HCT116 (cell line): ENCODE results near the gene KIAA0930. TPM values are rescaled to one million over a fixed set of nuclear protein-coding genes. Genes with fewer than 3 reads are reported as not detected.

ENCODE experiments used
- ATAC-seq: fragments of 200-7000 bp; cut with Tn5 transposase; 2 replicates; pipeline ENCODE4 v1.9.1; 2020; ENCODE audit warnings: mild to moderate bottlenecking, moderate library complexity
- BruUV-seq: library from RNA; stranded (reverse); fragments of 400-500 nt; replicated peaks from 2 replicates; lab custom pipeline; 2021; lab: Mats Ljungman, UMichigan
- CTCF ChIA-PET: fragments of 300-600 bp; sonication (Branson Sonifier 250); formaldehyde crosslinking; loops from one replicate; lab custom pipeline; 2021; ENCODE audit warnings: antibody characterized with exemption; lab: Charles Lee
- POLR2A ChIA-PET: fragments of 300-600, 350-600 bp; sonication (Branson Sonifier 250); formaldehyde crosslinking; loops from one replicate; lab custom pipeline; 2021; ENCODE audit warnings: antibody characterized with exemption; lab: Charles Lee
- RAD21 ChIA-PET, 2 experiments: fragments of 300-600 bp; sonication (Branson Sonifier 250); formaldehyde crosslinking; loops; one replicate each; lab custom pipeline; 2023; ENCODE audit warnings: low total read pairs in 2 of 2; ENCODE audit not compliant: uncharacterized antibody in 2 of 2, unreplicated experiment in 2 of 2, low non-redundant PET in 1 of 2; lab: Charles Lee
- DNase-seq: peaks from one replicate; pipeline ENCODE4 v3.0.0-alpha.2; 2010; ENCODE audit warnings: low read depth, low spot score
- H2AFZ ChIP-seq: fragments of 200-600 bp; shearing (Covaris generic), sonication (generic); 2 replicates; pipeline ENCODE4 v1.6.1; 2017; ENCODE audit warnings: low read depth, mixed run types, mixed read lengths, antibody characterized with exemption, low read length; ENCODE audit not compliant: poor library complexity, severe bottlenecking
- H3K27ac ChIP-seq: 2 replicates; pipeline ENCODE4 v1.5.1; 2012; ENCODE audit warnings: low read depth, low read length
- H3K27me3 ChIP-seq: fragments of 200-600 bp; sonication (generic); 2 replicates; pipeline ENCODE4 v1.6.1; 2016; ENCODE audit warnings: mixed run types, low read length, mixed read lengths; ENCODE audit not compliant: insufficient read depth
- H3K36me3 ChIP-seq, 2 experiments: fragments of 200-500 bp in 1 of 2; fragments of 200-600 bp in 1 of 2; sonication (Bioruptor generic) in 1 of 2; sonication (generic) in 1 of 2; 2 replicates each; pipeline versions ENCODE4 v1.5.1 to v1.6.1; 2014 to 2016; ENCODE audit warnings: low read length in 2 of 2, inconsistent platforms in 1 of 2, mixed read lengths in 1 of 2, mixed run types in 1 of 2; ENCODE audit not compliant: insufficient read depth in 2 of 2, control insufficient read depth in 1 of 2
- H3K4me1 ChIP-seq, 2 experiments: fragments of 200-600 bp in 1 of 2; sonication (generic) in 1 of 2; 2 replicates each; pipeline versions ENCODE4 v1.5.1 to v1.6.1; 2012 to 2017; ENCODE audit warnings: low read length in 2 of 2, inconsistent platforms in 1 of 2, mild to moderate bottlenecking in 1 of 2, mixed read lengths in 1 of 2, mixed run types in 1 of 2, moderate library complexity in 1 of 2; ENCODE audit not compliant: insufficient read depth in 2 of 2, control insufficient read depth in 1 of 2
- H3K4me2 ChIP-seq: fragments of 200-600 bp; sonication (generic); 2 replicates; pipeline ENCODE4 v1.6.1; 2017; ENCODE audit warnings: mixed run types, low read length, mixed read lengths
- H3K4me3 ChIP-seq, 2 experiments: fragments of 200-600 bp in 1 of 2; sonication (generic) in 1 of 2; replicated peaks in 1 of 2; 2 replicates each; pipeline ENCODE4 v1.5.1; 2011 to 2016; ENCODE audit warnings: low read length in 2 of 2, control low read depth in 1 of 2, low read depth in 1 of 2, mild to moderate bottlenecking in 1 of 2, mixed read lengths in 1 of 2, mixed run types in 1 of 2
- H3K79me2 ChIP-seq: fragments of 200-600 bp; sonication (generic); 2 replicates; pipeline ENCODE4 v1.6.1; 2017; ENCODE audit warnings: mild to moderate bottlenecking, mixed run types, low read length, moderate library complexity, mixed read lengths; ENCODE audit not compliant: insufficient read depth
- H3K9ac ChIP-seq: fragments of 200-600 bp; sonication (generic); 2 replicates; pipeline ENCODE4 v1.6.1; 2016; ENCODE audit warnings: low read length, mixed read lengths
- H3K9me2 ChIP-seq: fragments of 200-600 bp; sonication (generic), shearing (Covaris generic); 2 replicates; pipeline ENCODE4 v1.6.1; 2017; ENCODE audit warnings: mixed run types, mild to moderate bottlenecking, moderate library complexity; ENCODE audit not compliant: insufficient read depth
- H3K9me3 ChIP-seq, 2 experiments: fragments of 200-500 bp in 1 of 2; fragments of 200-600 bp in 1 of 2; sonication (Bioruptor generic) in 1 of 2; sonication (generic) in 1 of 2; 2 replicates each; pipeline ENCODE4 v1.6.1; 2014 to 2017; ENCODE audit warnings: low read length in 2 of 2, mixed read lengths in 2 of 2, inconsistent platforms in 1 of 2, low read depth in 1 of 2, mild to moderate bottlenecking in 1 of 2, mixed run types in 1 of 2, moderate library complexity in 1 of 2; ENCODE audit not compliant: control insufficient read depth in 1 of 2, insufficient read depth in 1 of 2
- H4K20me1 ChIP-seq: fragments of 200-600 bp; sonication (generic), shearing (Covaris generic); 2 replicates; pipeline ENCODE4 v1.6.1; 2017; ENCODE audit warnings: mixed run types, mild to moderate bottlenecking, moderate library complexity; ENCODE audit not compliant: insufficient read depth
- ATF3 ChIP-seq: IDR thresholded peaks from 2 replicates; pipeline ENCODE4 v1.6.1; 2012
- CBX3 ChIP-seq: IDR thresholded peaks from 2 replicates; pipeline ENCODE4 v1.6.1; 2012; ENCODE audit warnings: low read depth
- CEBPB ChIP-seq: IDR thresholded peaks from 2 replicates; pipeline ENCODE4 v1.6.1; 2012; ENCODE audit warnings: low read depth
- CTCF ChIP-seq, 3 experiments: fragments of 200-600 bp in 1 of 3; sonication (generic) in 1 of 3; IDR thresholded peaks in 2 of 3; conservative IDR thresholded peaks in 1 of 3; 2 replicates each; pipeline ENCODE4 v1.5.1; 2012 to 2017; ENCODE audit warnings: low read depth in 2 of 3, low read length in 2 of 3, antibody characterized with exemption in 1 of 3, borderline replicate concordance in 1 of 3, control low read depth in 1 of 3, mild to moderate bottlenecking in 1 of 3, mixed read lengths in 1 of 3, mixed run types in 1 of 3, moderate library complexity in 1 of 3; ENCODE audit not compliant: insufficient read depth in 1 of 3
- EGR1 ChIP-seq: IDR thresholded peaks from 2 replicates; pipeline ENCODE4 v1.6.1; 2012; ENCODE audit warnings: low read depth
- EZH2 ChIP-seq: fragments of 200-600 bp; sonication (generic); IDR thresholded peaks from 2 replicates; pipeline ENCODE4 v1.6.1; 2017; ENCODE audit warnings: antibody characterized with exemption, mixed run types
- EZH2phosphoT487 ChIP-seq: fragments of 200-600 bp; IDR thresholded peaks from 2 replicates; pipeline ENCODE4 v1.6.1; 2018; ENCODE audit warnings: antibody characterized with exemption, borderline replicate concordance
- FOSL1 ChIP-seq: IDR thresholded peaks from 2 replicates; pipeline ENCODE4 v1.6.1; 2012; ENCODE audit warnings: low read depth
- JUND ChIP-seq: IDR thresholded peaks from 2 replicates; pipeline ENCODE4 v1.6.1; 2012
- MAX ChIP-seq: IDR thresholded peaks from 2 replicates; pipeline ENCODE4 v1.6.1; 2012
- POLR2AphosphoS5 ChIP-seq: IDR thresholded peaks from 2 replicates; pipeline ENCODE4 v1.6.1; 2011; ENCODE audit warnings: mild to moderate bottlenecking, low read depth, low read length, moderate library complexity
- RAD21 ChIP-seq: IDR thresholded peaks from 2 replicates; pipeline ENCODE4 v1.6.1; 2012; ENCODE audit warnings: low read depth, mild to moderate bottlenecking
- REST ChIP-seq: IDR thresholded peaks from 2 replicates; pipeline ENCODE4 v1.6.1; 2012; ENCODE audit warnings: low read depth
- SIN3A ChIP-seq: IDR thresholded peaks from 2 replicates; pipeline ENCODE4 v1.6.1; 2012; ENCODE audit warnings: low read depth
- SP1 ChIP-seq: IDR thresholded peaks from 2 replicates; pipeline ENCODE4 v1.6.1; 2012; ENCODE audit warnings: low read depth
- TCF7L2 ChIP-seq: IDR thresholded peaks from 2 replicates; pipeline ENCODE4 v1.7.0; 2011; ENCODE audit warnings: borderline replicate concordance, inconsistent platforms; ENCODE audit not compliant: insufficient read depth, insufficient read length; ENCODE audit errors: extremely low read depth
- YY1 ChIP-seq: IDR thresholded peaks from 2 replicates; pipeline ENCODE4 v1.6.1; 2011; ENCODE audit warnings: low read length, low read depth, moderate library complexity, mild to moderate bottlenecking; ENCODE audit not compliant: insufficient replicate concordance; ENCODE audit errors: extremely low read depth
- ZFX ChIP-seq: fragments of 450-650 bp; IDR thresholded peaks from 2 replicates; pipeline ENCODE4 v1.6.1; 2017
- ZNF274 ChIP-seq: fragments of 200-500 bp; sonication (Bioruptor generic); IDR thresholded peaks from 2 replicates; pipeline ENCODE4 v1.6.1; 2014; ENCODE audit warnings: mild to moderate bottlenecking, low read depth, low read length, inconsistent platforms
- intact Hi-C: fragments of 100-400 bp; cut with micrococcal nuclease; formaldehyde crosslinking; loops from 2 replicates; pipeline ENCODE4 v1.10.0; 2022
- total RNA-seq: library from RNA; stranded (reverse); gene quantifications from one replicate; pipeline ENCODE4 v1.2.1, GENCODE V29; 2021; ENCODE audit not compliant: unreplicated experiment

KIAA0930 gene
- total RNA-seq, 1 experiment from 2014 or later, result 60.9 TPM

GRCh38 chr22:45233386-45233785 lies 7.3 kb downstream of the KIAA0930 start:
- Histone ChIP-seq H3K4me2 (no peak overlapping the region), H3K9me2 (no peaks in the 10 kb centered on the region), H3K27me3 (no peaks in the 10 kb centered on the region), H4K20me1 (no peaks in the 10 kb centered on the region), H3K4me3 (no peak overlapping the region), H3K79me2 (peaks cover 21% of the 10 kb centered on the region; the same call in 1 of the 2 replicates), H3K9ac (no peak overlapping the region), H3K27ac (no peak overlapping the region), H3K9me3 (no peaks in the 10 kb centered on the region), H3K4me1 (peaks cover 0 to 3% of the 10 kb centered on the region in 2 experiments; a peak in 1 of 4 replicates), H3K36me3 (no peaks in the 10 kb centered on the region; a peak in 2 of 4 replicates), H2AFZ (no peak overlapping the region)
- ATAC-seq, result no peak
- CTCF ChIA-PET, result no interaction called here
- RAD21 ChIA-PET, result no interaction called here
- intact Hi-C loops, result no loop called here
- DNase-seq, result no peak
- TF ChIP-seq ZFX, result no peak
- no peak for TF ChIP-seq CBX3
- no peak for TF ChIP-seq EGR1
- TF ChIP-seq SP1, result no peak
- no peak for TF ChIP-seq SIN3A
- no peak for TF ChIP-seq EZH2phosphoT487
- no peak for TF ChIP-seq JUND
- TF ChIP-seq ZNF274, result no peak
- TF ChIP-seq POLR2AphosphoS5, result no peak
- no peak for TF ChIP-seq ATF3
- no peak for TF ChIP-seq FOSL1
- TF ChIP-seq CTCF (IDR thresholded peaks at IDR 0.05 in 2 of 3, conservative IDR thresholded peaks at IDR 0.05 in 1 of 3; ENCODE audit: borderline replicate concordance in 1 of 3, insufficient read depth in 1 of 3, low read depth in 2 of 3, low read length in 2 of 3), result no peak
- TF ChIP-seq TCF7L2, result no peak
- TF ChIP-seq EZH2, result no peak
- TF ChIP-seq MAX, result no peak
- TF ChIP-seq RAD21, result no peak
- no peak for TF ChIP-seq YY1
- TF ChIP-seq REST, result no peak
- TF ChIP-seq CEBPB, result no peak
- POLR2A ChIA-PET, result no interaction called here
- no TSS peak for BruUV-seq
